Measurements from ENCODE around the gene TF.

Gene TF

DNA sequence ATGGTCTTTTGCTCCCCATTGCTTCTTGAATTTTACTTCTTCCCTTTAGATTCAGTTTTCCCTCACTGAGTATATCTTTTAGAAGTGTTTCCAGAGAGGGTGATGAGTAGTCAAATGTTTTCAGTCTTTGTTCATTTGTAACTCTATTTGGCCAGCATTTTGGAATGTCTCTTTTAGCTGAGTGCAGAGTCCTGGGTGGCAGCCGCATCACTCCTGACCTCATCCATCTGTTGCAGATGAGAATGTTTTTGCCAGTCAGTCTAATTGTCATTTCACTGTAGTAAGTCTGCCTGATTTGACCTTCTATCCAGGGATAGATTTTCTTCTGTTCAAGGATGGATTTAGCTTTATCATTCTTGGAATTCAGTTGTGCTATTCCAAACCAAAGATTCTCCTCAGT is 66.7 kb downstream of the TF start:
- DNase-seq (ENCODE audit: low spot score): no peak

DNA sequence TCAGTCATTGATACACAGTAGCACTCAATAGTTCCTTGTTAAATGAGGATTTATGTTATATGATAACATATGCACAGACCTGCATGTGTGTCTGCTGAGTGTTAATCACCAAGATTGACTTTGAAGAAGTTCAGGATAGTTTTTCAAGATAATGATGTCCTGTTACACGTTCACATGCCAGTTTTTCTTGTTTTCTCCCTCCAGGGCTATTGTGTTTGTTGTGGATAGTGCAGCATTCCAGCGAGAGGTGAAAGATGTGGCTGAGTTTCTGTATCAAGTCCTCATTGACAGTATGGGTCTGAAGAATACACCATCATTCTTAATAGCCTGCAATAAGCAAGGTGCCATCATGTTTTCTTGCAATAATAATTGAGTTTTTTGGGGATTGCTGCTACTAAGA is 69.2 kb downstream of the TF start:
- no peak for DNase-seq (ENCODE audit: low spot score)

DNA sequence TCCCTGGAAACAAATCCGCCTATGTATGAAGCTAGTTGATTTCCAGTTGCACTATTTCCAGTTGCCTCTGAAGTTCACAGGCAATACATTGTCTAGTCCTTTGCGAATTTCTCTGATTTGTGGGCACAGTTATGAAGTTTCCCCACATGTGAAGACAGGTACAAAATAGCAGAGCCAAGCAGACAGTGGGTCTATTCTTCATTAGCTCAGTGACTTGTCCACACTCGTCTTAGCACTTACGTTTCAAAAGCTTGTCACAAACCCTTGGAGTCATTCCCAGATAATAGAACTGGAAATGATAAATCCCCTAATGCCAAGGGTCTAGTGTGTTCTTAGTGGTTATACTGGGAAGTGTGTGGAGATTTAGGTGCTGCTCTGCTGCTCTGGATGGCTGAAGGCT is 73.9 kb downstream of the TF start:
- no peak for DNase-seq (ENCODE audit: low spot score)

DNA sequence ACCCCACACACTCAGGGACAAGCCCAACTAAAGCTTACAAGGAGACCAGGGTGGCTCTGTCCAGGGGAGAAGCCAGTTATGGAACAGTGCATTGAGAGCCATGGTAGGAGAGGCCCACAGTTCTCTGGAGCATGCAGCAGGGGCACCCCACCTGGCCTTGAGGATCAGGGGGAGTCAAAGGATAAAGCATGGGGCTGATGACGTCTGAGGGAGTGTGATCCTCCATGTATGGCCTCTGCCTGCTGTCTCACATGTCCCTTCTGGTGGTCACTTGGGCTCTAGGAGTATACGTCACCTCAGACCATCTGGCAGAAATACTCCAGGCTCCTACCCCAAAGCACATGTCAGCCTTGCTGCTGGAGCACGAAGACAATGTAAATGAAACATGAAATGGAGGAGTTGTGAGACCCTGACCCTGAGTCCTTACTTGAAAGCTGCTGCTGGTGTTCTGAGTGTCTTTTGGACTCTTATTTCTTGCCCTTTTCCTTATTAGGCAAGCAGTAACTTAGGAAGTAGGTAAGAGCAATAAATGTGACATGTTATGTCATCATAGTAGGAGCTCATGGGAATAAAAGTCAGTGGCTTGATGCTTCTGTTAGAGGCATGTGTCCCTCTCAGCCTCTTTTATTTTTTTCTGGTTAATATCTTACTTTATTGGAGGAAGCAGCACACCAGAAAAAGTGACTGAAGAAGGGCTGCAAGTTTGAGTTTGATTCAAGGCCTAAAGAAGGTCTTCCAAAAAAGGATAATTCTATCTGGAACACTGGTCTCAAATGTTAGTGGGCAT is 74.9 kb downstream of the TF start:
- no peak for DNase-seq (ENCODE audit: low spot score)

DNA sequence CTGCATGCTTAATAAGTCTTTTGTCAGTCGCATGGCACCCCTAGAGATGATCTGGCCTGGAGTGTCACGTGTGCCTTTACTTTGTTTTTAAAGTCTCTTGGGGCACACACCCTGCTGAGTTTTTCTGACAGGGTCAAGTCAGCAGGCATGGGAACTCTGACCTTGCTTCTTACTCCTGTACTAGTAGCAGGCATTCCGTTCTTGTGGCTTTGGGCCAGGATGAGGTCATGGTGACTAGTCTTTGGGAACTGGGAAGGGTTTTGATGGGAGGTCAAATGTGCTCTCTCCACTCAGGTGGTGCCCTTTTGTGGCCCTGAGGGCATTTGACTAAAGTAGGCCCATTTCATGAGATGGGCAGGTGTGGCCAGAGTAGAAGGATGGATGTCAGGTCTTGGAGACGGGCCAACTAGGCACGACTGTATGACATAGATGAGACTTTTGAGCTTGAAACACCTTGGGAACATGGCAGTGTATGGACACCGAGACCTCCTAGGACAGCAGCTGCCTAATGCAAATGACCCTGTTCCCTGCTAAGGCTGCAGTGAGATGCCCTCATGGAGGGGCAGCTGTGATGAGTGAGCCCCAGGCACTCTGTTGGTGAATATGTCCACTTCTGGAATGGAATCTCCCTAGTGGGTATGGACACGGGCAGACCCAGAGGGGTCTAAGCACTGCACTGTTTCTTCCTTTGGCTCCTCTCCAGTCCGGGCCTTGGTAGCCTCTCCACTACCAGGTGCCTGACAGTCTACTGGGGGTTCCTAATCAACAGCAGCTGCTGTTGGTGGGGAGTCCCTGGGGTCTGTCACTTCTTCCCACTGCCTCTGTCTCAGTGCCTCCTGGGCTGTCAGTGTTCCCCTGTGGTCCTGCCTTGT is 75.8 kb downstream of the TF start:
- peak; percentile 53 for DNase-seq (ENCODE audit: low spot score)

DNA sequence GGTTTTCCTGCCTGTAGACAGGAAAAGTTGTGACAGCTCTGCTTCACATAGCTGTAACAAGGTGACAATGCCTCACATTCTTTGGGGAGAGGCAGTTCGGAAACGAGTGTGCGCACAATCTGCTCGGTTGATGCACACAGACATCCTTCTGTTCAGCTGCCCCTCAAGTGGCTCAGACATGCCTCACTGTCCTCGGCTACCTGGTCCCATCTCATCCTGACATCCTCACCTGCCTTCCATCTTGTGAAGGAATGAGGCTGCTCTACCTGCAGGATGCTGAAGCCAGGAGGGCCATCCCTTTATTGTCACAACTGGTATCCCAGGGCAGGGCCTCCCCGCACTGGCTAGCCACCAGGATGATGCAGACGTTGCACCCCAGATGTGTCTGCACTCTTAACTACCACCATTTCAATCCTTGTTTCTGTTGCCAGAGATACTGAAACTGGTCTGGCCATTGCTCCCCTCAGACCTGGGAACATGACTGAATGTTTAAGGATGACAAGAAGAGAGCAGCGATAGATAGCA is 78.8 kb downstream of the TF start:
- no peak for DNase-seq (ENCODE audit: low spot score)

DNA sequence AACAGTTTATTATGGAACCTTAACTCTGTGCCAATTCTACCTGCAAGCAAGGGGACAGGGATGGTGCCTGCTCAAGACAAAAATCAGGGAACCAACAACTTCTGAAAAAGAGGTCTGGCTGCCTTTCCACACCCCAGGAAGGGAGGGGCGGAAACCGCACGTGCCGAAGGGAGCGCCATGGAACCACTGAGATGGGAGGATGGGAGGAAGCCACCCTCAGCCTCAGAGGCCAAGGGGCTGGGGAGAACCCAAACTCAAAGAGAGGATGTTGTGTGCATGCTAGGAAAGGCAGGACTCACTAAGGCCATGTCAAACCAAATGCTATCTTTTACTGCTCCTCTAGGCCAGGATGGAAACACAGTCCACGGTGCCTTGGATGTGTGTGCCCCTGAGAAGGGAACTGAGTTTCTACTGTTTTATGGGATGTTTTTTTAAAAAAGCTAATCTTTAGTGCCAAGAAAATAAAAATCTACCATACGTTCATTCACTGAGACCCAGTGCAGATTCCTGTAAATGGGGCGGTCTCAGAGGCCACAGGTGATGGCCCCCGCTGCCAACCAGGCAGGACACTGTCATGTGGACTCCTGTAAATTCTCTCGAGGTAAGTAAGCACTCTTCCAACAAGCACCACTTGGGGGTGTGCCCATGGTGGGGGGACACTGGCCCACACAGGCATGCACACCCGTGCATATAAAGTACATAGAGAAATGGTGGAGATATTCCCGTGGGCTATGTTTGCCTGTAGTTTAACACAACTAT is 80.0 kb downstream of the TF start:
- no peak for DNase-seq (ENCODE audit: low spot score)

DNA sequence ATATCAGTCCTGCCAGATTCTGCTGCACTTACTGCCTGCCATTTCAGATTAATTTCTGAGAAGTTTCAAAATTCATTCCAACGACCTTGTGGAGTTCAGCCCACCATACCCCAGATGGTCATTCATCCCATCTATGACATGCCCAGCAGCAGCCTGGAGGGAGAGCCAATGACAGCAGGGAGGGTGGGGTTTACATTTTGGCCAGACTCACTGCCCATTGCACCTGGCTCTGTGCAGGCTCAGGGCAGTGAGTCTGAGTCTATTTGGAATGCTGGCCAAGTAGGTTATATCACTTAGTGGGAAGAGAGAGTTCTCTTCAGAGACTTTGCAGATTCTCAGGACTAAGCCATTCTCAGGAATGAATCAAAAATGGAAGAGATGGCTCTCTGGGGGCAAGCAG is 80.9 kb downstream of the TF start:
- no peak for DNase-seq (ENCODE audit: low spot score)

DNA sequence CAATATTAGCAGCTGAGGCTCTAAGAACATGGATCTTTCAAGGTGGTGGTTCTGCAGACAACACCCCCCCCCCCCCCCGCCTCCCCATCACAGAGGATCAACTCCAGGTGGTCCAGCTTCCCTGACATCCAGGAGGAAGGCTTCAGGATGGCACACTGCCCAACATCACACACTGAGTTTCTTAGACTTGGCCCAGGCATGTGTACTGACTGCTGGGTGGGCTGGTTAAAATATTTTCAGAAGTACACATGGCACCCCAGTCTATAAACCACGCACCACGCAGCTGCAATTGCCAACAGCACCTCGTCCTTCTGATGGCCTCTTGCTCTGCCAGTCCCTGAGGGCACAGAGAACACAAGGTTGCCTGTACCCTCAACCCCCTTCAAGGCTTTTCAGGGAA is 81.5 kb downstream of the TF start:
- no peak for DNase-seq (ENCODE audit: low spot score)

DNA sequence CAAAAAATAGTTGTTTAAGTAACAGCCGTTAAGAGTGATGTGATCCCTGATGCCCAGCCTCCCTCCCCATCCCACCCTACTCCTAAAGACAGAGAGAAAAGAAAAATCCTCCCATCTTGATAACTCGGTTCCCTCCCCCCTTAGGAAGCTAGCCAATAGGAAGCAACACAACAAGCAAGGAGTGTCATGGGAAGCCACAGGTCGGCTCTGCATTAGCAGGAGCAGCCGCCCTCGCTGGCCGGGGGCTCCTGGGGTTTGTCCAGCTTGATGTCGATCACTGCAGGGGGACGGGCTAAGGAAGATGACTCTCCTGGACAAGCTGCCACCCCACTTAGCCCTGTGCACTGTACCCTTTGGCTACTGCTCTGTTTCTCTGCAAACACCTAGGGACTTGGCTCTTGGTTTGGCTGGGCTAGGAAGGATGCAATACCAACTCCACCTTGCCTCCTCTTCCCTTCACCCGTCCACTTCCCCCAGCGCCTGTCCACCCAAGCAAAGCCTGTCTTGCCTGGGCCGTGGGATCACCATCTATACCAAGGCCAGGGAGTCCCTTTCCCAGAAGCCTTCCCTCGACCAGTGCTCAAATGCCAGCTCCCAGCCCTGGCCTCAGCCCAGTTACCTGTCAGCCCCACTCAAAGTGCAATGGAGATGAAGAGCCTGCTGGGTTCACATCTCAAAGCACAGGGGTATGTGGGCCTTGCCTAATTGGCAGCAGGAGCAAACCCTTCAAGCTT is 82.5 kb downstream of the TF start:
- DNase-seq (ENCODE audit: low spot score): no peak

DNA sequence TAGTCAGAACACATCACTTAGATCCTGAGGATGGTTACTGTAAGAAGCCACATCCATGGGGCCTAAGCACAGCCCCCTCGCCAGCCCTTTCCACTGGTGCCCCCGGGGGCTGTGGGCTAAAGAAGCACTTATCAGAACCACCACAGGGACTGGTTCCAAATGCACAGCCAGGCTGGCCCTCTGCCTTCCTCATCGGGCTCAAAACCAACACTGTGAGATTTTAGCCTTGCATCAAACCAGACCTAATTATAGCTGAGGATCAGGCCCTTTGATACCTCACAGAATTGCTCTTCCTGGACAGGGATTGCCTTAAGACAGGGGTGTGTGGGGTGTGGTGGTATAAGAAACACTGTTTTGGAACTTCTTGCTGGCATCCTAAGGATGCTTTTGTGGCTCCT is 83.1 kb downstream of the TF start:
- no peak for DNase-seq (ENCODE audit: low spot score)

DNA sequence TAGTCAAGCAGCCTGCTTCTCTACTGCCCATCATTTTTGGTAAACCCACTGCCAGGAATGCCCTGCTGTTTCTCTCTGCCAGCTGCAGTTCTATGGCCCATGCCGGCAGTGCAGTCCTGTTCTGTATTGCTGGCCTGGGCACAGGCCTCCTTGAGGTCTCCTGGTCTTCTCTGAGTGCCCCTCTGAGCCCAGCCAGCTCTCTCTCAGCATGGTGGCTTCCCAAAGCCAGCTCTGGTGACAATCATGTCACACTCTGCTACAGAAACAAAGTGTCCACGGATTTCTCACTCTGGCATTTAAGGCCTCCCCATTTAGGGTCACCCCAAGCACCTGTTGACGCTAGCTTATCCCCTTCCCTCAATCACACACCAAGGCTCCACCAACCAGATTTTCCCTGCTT is 83.9 kb downstream of the TF start:
- no peak for DNase-seq (ENCODE audit: low spot score)

DNA sequence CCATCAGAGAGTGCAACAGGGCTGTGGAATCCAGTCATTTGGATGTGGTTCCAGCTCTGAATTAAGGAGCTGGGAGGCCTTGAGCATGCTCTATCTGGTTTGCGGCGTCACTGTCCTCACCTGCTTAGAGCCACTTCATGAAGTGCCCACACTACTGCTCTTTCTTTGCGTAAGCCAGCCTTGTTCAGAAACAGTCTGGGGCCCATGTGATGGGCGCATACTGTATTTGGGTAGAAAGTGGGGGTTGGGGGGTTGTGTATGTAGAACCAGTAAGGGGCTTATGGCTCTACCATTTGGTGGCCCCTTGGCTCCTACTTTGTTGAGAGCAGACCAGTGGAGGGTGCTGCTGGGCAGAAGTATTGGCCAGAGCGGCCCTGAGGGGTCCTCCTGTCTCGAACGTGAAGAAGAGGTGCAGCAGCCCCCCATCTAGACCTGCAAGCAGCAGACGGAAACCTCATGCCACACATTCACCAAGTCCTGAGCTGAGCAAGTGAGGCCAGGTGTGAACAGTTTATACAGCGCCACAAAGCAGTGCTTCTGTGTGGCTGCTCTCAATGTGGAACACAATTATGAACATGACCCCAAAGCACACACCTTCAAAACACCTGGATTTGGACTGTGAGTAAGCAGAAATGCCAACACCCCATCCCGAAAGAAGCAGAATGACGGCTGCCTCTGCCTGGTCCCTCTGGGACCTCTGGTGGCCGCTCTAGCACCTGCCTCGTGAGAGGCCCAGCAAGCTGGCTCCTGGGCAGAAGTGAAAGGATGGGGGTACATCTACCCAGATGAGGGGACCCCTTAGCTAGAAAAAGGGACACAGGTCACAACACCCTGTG is 86.0 kb downstream of the TF start:
- no peak for DNase-seq (ENCODE audit: low spot score)

DNA sequence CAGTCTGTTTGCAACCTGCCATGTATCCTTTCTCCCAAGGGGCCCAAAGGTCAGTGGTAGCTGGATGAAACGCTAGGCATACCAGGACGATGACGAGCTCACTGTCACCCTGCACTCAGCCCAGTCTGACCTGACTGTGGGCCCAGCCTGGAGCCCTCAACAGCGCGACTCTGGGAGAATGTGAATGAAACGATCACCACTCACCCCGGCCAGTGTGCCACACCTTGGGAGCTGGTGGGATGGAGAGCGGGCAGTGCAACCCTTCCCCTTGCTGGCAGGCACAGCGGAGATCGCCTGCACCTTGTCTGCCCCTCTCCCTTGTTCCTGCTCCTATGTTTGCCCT is 86.6 kb downstream of the TF start:
- DNase-seq (ENCODE audit: low spot score): no peak

DNA sequence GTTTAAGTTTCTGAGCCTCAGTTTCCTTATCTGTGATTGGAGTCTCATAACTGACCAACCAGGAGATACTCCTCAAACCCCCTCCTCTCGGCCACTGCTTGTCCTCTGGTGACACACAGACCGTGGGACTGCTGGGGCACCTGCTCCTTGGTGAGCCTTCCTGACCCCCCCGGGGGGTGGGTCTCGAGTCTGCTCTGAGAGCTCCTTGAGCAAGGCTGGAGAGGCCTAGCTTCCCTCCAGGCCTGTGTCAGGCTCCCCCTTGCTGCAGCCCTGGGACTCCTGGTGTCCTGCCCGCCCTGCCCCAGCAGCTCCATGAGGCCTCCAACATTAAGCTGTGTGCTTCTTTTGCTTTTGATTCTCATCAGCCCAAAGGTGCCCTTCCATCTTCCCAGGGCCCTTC is 87.1 kb downstream of the TF start:
- DNase-seq (ENCODE audit: low spot score): no peak

DNA sequence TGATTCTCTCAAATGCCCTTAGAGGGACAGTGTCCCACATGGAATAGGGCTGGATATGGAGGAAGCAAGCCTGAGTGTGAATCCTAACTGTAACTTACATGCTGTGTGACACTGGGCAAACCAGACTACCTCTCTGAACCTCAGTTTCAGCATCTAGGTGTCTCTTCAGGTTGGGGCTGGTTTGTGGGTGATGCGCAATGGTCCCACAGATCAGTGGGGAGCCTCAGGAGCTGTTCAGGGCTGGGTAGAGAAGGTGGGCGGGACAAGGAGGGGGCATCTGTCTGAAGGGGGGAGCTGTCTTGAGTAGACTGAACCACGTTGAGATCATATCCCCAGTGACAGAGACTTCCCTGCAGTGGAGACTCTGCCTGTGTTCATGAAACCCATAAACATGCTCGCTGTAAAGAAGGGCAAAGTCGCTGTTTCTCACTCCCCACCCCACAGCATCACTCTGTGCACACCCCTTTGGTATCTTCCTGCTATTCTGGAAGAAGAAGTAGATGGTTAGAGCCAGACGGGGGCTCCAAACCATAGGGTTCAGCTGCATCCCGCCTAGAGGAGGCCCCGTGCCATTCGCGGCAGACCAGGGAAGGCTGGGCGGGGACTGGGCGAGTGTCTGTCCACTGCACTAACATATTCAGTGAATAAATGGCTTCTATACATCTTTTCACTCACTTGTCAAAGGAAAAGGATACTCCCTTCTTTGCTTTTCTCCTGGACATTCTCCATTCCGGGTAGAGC is 87.9 kb downstream of the TF start:
- no peak for DNase-seq (ENCODE audit: low spot score)

DNA sequence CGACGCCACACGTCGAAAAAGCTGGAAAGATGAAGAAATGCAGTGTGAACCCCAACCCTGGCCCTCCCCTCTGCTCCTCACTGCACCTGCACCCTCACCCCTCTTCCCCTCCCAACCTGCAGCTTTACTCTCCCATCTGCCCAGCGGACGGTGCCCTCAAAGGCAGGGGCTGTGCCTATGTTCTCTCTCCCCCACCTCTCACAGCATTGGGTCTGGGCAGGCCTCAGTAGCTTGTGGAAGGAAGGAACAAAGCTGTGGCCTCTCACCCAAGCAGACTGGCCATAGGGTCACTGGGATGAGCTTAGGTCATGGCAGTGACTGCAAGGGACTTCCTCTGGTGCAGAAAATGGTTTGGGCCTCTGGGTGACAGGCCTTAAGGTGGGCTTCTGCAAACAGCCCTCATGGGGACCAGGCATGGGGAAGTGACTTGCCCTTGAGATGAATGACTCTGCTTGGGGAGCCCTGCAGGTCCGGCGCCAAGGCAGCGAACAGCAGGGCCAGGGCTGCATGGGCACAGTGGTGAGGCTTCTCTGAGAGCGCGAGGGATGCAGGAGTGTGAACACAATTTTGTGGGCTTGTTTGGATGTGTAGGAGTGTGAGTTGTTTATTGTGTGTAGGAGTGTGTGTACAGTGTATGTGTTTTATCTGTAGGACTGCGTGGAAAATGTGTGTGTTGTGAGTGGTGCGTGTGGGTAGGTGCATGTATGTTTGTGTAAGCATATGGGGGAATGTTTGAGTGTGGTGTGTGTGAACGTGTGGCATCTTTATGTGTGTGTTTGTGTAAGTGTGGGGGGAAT is 88.6 kb downstream of the TF start:
- DNase-seq (ENCODE audit: low spot score): no peak

DNA sequence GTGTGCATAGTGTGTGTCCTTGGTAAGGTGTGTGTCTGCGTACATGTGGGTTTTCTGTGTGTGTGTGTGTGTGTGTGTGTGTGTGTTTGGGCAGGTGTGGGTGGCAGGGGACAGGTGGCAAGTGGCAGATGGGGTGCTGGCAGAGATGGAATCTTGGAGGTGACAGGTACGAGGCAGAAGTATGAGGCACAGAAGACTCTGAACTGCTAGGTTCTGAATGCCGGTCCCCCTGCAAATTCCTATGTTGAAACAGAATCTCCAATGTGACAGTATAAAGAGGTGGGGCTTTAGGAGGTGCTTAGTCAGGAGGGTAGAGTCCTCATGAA is 89.2 kb downstream of the TF start:
- no peak for DNase-seq (ENCODE audit: low spot score)

DNA sequence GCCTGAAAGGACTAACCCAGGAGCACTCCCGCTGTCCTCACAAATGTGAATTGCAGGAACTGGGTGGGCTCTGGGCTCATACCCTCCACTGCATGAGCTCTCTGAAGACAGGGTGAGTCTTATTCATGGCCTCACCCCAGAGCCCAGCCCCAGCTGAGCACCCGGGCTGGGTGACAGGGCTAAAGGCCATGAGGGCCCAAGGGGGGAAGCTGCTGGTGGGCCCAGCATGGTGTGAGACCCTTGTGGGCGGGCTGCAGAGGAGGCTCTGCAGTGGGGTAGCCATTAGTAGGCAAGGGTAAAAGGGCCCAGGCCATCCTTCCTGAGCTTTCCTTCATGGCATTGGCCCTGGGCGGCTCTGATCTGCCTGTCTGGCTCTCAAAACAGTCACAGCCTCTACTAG is 89.8 kb downstream of the TF start:
- DNase-seq (ENCODE audit: low spot score): no peak

Measured in LoVo (cell line).